Prostate gland (tissue), 2 donors: ENCODE results near the gene MCM7.

ENCODE experiments used
- CTCF ChIP-seq, 4 experiments: fragments of 200-600 bp in 2 of 4; fragments of 450-650 bp in 2 of 4; sonication (generic) in 2 of 4; IDR thresholded peaks; 1 replicate in 3 of 4; 2 replicates in 1 of 4; pipeline ENCODE4 v1.5.1; 2016 to 2019; ENCODE audit warnings: antibody characterized with exemption in 4 of 4, mild to moderate bottlenecking in 2 of 4, moderate library complexity in 2 of 4
- POLR2A ChIP-seq: fragments of 450-650 bp; IDR thresholded peaks from one replicate; pipeline ENCODE4 v1.6.1; 2016; ENCODE audit warnings: antibody characterized with exemption, mild to moderate bottlenecking
- POLR2AphosphoS5 ChIP-seq: sonication (generic); formaldehyde crosslinking; IDR thresholded peaks from one replicate; pipeline ENCODE4 v1.6.1; 2017; ENCODE audit warnings: antibody characterized with exemption

GRCh38 chr7:100082978-100083377 is 18.2 kb downstream of the MCM7 start:
- TF ChIP-seq POLR2AphosphoS5: no peak
- no peak for TF ChIP-seq CTCF (IDR thresholded peaks at IDR 0.05)
- TF ChIP-seq POLR2A: no peak
